Measurements from ENCODE around the gene RMC1.
"Not testable (repeated sequence)": the region's sequence is repeated elsewhere in the genome, so short reads cannot be mapped to it uniquely, and the experiment has no call there.

The RMC1 gene

GRCh38 chr18:23536204-23536603 lies 32.9 kb downstream of the RMC1 start:
- no peak for DNase-seq

- DNase-seq = no peak
Observed at GRCh38 chr18:23537274-23537673, 34.0 kb downstream of the RMC1 start.

GRCh38 chr18:23538001-23538400 lies 34.7 kb downstream of the RMC1 start:
- DNase-seq = no peak

GRCh38 chr18:23538870-23539269 lies 35.6 kb downstream of the RMC1 start:
- DNase-seq = no peak

- DNase-seq = no peak
Observed at GRCh38 chr18:23539296-23539695, 36.0 kb downstream of the RMC1 start.

- DNase-seq = no peak
Observed at GRCh38 chr18:23539911-23540525, 36.7 kb downstream of the RMC1 start.

GRCh38 chr18:23540867-23541266 lies 37.6 kb downstream of the RMC1 start:
- peak; percentile 78 for DNase-seq

GRCh38 chr18:23541349-23542093 lies 38.2 kb downstream of the RMC1 start:
- DNase-seq = no peak

GRCh38 chr18:23542461-23542860 lies 39.1 kb downstream of the RMC1 start:
- no peak for DNase-seq

- DNase-seq = no peak
Observed at GRCh38 chr18:23545247-23545789, 42.0 kb downstream of the RMC1 start.

- no peak for DNase-seq
Observed at GRCh38 chr18:23547306-23547705, 44.0 kb downstream of the RMC1 start.

- DNase-seq = no peak
Observed at GRCh38 chr18:23547846-23548245, 44.5 kb downstream of the RMC1 start.

- DNase-seq = no peak
Observed at GRCh38 chr18:23548275-23548674, 45.0 kb downstream of the RMC1 start.

- DNase-seq = no peak
Observed at GRCh38 chr18:23548719-23549118, 45.4 kb downstream of the RMC1 start.

- no peak for DNase-seq
Observed at GRCh38 chr18:23550898-23551297, 47.6 kb downstream of the RMC1 start.

GRCh38 chr18:23551978-23552377 lies 48.7 kb downstream of the RMC1 start:
- no peak for DNase-seq

GRCh38 chr18:23552505-23552904 lies 49.2 kb downstream of the RMC1 start:
- DNase-seq = no peak

- DNase-seq = no peak
Observed at GRCh38 chr18:23553887-23554286, 50.6 kb downstream of the RMC1 start.

GRCh38 chr18:23556145-23556780 lies 53.0 kb downstream of the RMC1 start:
- no peak for DNase-seq

GRCh38 chr18:23557511-23557910 lies 54.2 kb downstream of the RMC1 start:
- DNase-seq = not testable (repeated sequence)

- DNase-seq = no peak
Observed at GRCh38 chr18:23560186-23560585, 56.9 kb downstream of the RMC1 start.

GRCh38 chr18:23563377-23564043 lies 60.2 kb downstream of the RMC1 start:
- no peak for DNase-seq

GRCh38 chr18:23565916-23566547 lies 62.7 kb downstream of the RMC1 start:
- no peak for DNase-seq

Data from GF-D8 (cell line).